AG04449 (cell line): ENCODE measurements around the gene CAMTA1.

ENCODE experiments used
- CTCF ChIA-PET: fragments of 350-600 bp; formaldehyde crosslinking; extraction: SDS; loops from one replicate; lab custom pipeline; 2021; ENCODE audit warnings: antibody characterized with exemption; lab: Yijun Ruan, JAX
- POLR2A ChIA-PET: fragments of 400-600, 350-600 bp; formaldehyde crosslinking; extraction: SDS; loops from one replicate; lab custom pipeline; 2020; ENCODE audit warnings: antibody characterized with exemption, inconsistent platforms; lab: Yijun Ruan, JAX
- DNase-seq: peaks from one replicate; pipeline ENCODE4 v3.0.0-alpha.2; 2010; ENCODE audit warnings: low read depth, low spot score
- H3K4me3 ChIP-seq: 2 replicates; pipeline ENCODE4 v1.5.1; 2011; ENCODE audit warnings: low read depth, mild to moderate bottlenecking, control low read depth, low read length
- CTCF ChIP-seq: IDR thresholded peaks from one replicate; pipeline ENCODE4 v1.5.1; 2011; ENCODE audit warnings: mild to moderate bottlenecking, moderate library complexity, low read length, control low read depth, inconsistent platforms; ENCODE audit not compliant: insufficient read depth; ENCODE audit errors: missing control alignments

The CAMTA1 gene

GRCh38 chr1:7401814-7402547 is 616.7 kb downstream of the CAMTA1 start:
- ChIA-PET CTCF (no interaction called here), POLR2A (no interaction called here)
- DNase-seq = peak; percentile 99
- TF ChIP-seq CTCF = no peak
- no peak overlapping the region for H3K4me3 ChIP-seq

GRCh38 chr1:7402548-7402850 is 617.2 kb downstream of the CAMTA1 start:
- no peak overlapping the region for H3K4me3 ChIP-seq
- no peak for DNase-seq
- TF ChIP-seq CTCF = no peak
- POLR2A ChIA-PET = no interaction called here
- CTCF ChIA-PET = no interaction called here

- POLR2A ChIA-PET = no interaction called here
- peak; percentile 10 for DNase-seq
- H3K4me3 ChIP-seq = no peak overlapping the region
- no peak for TF ChIP-seq CTCF
- CTCF ChIA-PET = no interaction called here
Measured at GRCh38 chr1:7403265-7404045, 618.2 kb downstream of the CAMTA1 start.

GRCh38 chr1:7404046-7404742 is 618.9 kb downstream of the CAMTA1 start:
- TF ChIP-seq CTCF = no peak
- no peak overlapping the region for H3K4me3 ChIP-seq
- DNase-seq = no peak
- ChIA-PET POLR2A (no interaction called here), CTCF (interaction anchor here (1.4 kb wide), 1 partner anchor 362 kb away, joined by 3 read pairs; no protein-coding TSS in a partner anchor)

- ChIA-PET POLR2A (no interaction called here), CTCF (no interaction called here)
- TF ChIP-seq CTCF = no peak
- DNase-seq = no peak
- no peak overlapping the region for H3K4me3 ChIP-seq
Measured at GRCh38 chr1:7405844-7406500, 620.7 kb downstream of the CAMTA1 start.
